ENCODE results near the gene FLT4.

The FLT4 gene

GRCh38 chr5:180598797-180599589, 50.4 kb downstream of the FLT4 start:
- Histone ChIP-seq H4K20me1 (ENCODE audit: control insufficient read depth, insufficient read depth, low read depth, low read length) (no peaks in the 10 kb centered on the region), H3K27ac (ENCODE audit: low read depth, low read length) (no peak overlapping the region), H3K9me2 (replicated peaks; ENCODE audit: control insufficient read depth, low read length) (no peaks in the 10 kb centered on the region), H3K27me3 (ENCODE audit: control insufficient read depth, low read length) (no peaks in the 10 kb centered on the region), H3K79me2 (ENCODE audit: control insufficient read depth, low read length) (no peaks in the 10 kb centered on the region), H3K4me3 (ENCODE audit: low read length) (no peak overlapping the region), H3K9me3 (ENCODE audit: control insufficient read depth, insufficient read depth, low read length) (no peaks in the 10 kb centered on the region), H3K4me2 (ENCODE audit: low read length) (no peak overlapping the region), H3K4me1 (ENCODE audit: control insufficient read depth, low read length) (no peaks in the 10 kb centered on the region), H3F3A (ENCODE audit: control insufficient read depth, insufficient read depth) (no peaks in the 10 kb centered on the region), H3K36me3 (ENCODE audit: control insufficient read depth, low read length) (no peaks in the 10 kb centered on the region)
- TF ChIP-seq EZH2phosphoT487 (IDR thresholded peaks at IDR 0.05; ENCODE audit: borderline replicate concordance, low read length): no peak
- no peak for TF ChIP-seq CTCF (IDR thresholded peaks at IDR 0.05; ENCODE audit: low read depth, low read length, poor library complexity, severe bottlenecking)

GRCh38 chr5:180598316-180598701, 51.1 kb downstream of the FLT4 start:
- H3K9me2 ChIP-seq (replicated peaks; ENCODE audit: control insufficient read depth, low read length): no peaks in the 10 kb centered on the region
- H3K79me2 ChIP-seq (ENCODE audit: control insufficient read depth, low read length): no peaks in the 10 kb centered on the region
- H3K4me1 ChIP-seq (ENCODE audit: control insufficient read depth, low read length): no peaks in the 10 kb centered on the region
- H3K27me3 ChIP-seq (ENCODE audit: control insufficient read depth, low read length): no peaks in the 10 kb centered on the region
- H3K36me3 ChIP-seq (ENCODE audit: control insufficient read depth, low read length): no peaks in the 10 kb centered on the region
- no peak for TF ChIP-seq CTCF (IDR thresholded peaks at IDR 0.05; ENCODE audit: low read depth, low read length, poor library complexity, severe bottlenecking)
- TF ChIP-seq EZH2phosphoT487 (IDR thresholded peaks at IDR 0.05; ENCODE audit: borderline replicate concordance, low read length): no peak
- H3F3A ChIP-seq (ENCODE audit: control insufficient read depth, insufficient read depth): no peaks in the 10 kb centered on the region
- no peaks in the 10 kb centered on the region for H3K9me3 ChIP-seq (ENCODE audit: control insufficient read depth, insufficient read depth, low read length)
- no peaks in the 10 kb centered on the region for H4K20me1 ChIP-seq (ENCODE audit: control insufficient read depth, insufficient read depth, low read depth, low read length)
- H3K4me2 ChIP-seq (ENCODE audit: low read length): no peak overlapping the region
- H3K27ac ChIP-seq (ENCODE audit: low read depth, low read length): no peak overlapping the region
- no peak overlapping the region for H3K4me3 ChIP-seq (ENCODE audit: low read length)

GRCh38 chr5:180596668-180597231, 52.6 kb downstream of the FLT4 start:
- H4K20me1 ChIP-seq (ENCODE audit: control insufficient read depth, insufficient read depth, low read depth, low read length): no peaks in the 10 kb centered on the region
- H3K4me2 ChIP-seq (ENCODE audit: low read length): no peak overlapping the region
- no peaks in the 10 kb centered on the region for H3K9me3 ChIP-seq (ENCODE audit: control insufficient read depth, insufficient read depth, low read length)
- H3K9me2 ChIP-seq (replicated peaks; ENCODE audit: control insufficient read depth, low read length): no peaks in the 10 kb centered on the region
- H3K27ac ChIP-seq (ENCODE audit: low read depth, low read length): no peak overlapping the region
- H3F3A ChIP-seq (ENCODE audit: control insufficient read depth, insufficient read depth): no peaks in the 10 kb centered on the region
- H3K27me3 ChIP-seq (ENCODE audit: control insufficient read depth, low read length): no peaks in the 10 kb centered on the region
- TF ChIP-seq EZH2phosphoT487 (IDR thresholded peaks at IDR 0.05; ENCODE audit: borderline replicate concordance, low read length) (no peak), CTCF (IDR thresholded peaks at IDR 0.05; ENCODE audit: low read depth, low read length, poor library complexity, severe bottlenecking) (no peak)
- H3K4me1 ChIP-seq (ENCODE audit: control insufficient read depth, low read length): no peaks in the 10 kb centered on the region
- no peaks in the 10 kb centered on the region for H3K36me3 ChIP-seq (ENCODE audit: control insufficient read depth, low read length)
- H3K4me3 ChIP-seq (ENCODE audit: low read length): no peak overlapping the region
- no peaks in the 10 kb centered on the region for H3K79me2 ChIP-seq (ENCODE audit: control insufficient read depth, low read length)

Data from DOHH2 (cell line).